G401.6 (cell line): ENCODE data around the gene ZBTB17.
"Not testable (repeated sequence)": the region's sequence is repeated elsewhere in the genome, so short reads cannot be mapped to it uniquely, and the experiment has no call there.

Experiments
- FAIRE-seq: peaks from 2 replicates; lab custom pipeline; 2012; peaks lifted over from hg19 to GRCh38; lab: Jason Lieb, UNC

ZBTB17 gene

GRCh38 chr1:16011936-16012589 lies 36.2 kb upstream of the ZBTB17 start:
- FAIRE-seq = no peak

- no peak for FAIRE-seq
These were observed 34.9 kb upstream of the ZBTB17 start for GRCh38 chr1:16010837-16011236.

DNA sequence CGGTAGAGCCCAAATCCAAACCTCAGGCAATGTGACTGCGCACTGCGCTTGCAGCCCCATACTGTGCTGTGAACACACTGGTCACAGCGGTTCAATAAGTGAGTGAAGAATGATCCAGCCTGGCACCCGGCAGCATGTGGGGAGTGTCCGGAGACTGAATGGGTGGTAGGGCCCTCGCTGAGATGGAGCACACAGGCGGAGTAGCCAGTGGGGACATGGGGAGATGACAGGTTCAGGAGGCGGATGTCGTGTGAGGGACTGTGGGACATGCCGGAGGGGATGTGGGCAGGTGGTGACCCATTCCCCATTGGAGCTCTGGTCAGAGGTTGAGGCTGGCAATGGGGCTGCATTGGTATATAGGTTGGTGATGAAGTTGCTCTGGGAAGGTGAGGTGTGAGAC lies 33.8 kb upstream of the ZBTB17 start:
- FAIRE-seq = no peak

DNA sequence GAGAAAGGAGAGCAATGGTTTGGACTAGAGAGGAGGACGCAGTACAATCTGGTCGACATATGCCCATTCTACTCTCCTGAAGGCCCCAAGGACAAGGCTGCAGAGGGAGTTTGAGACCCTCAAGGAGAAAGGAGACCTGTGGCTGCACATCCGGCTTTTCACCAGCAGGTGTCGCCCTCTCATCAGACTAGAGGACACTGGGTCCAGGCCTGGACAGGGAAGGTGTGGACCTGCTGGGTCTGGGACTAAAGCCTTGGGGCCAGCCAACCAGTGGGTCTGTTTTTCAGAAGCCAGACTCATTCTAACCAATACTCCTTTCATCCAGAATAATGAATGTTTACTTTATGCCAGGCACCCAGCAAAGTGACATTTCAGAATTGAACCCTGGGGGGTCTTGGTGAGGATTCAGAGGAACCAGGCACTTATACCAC lies 33.1 kb upstream of the ZBTB17 start:
- FAIRE-seq = peak; percentile 87

GRCh38 chr1:16007671-16008341 lies 31.9 kb upstream of the ZBTB17 start:
- FAIRE-seq = no peak

- no peak for FAIRE-seq
These were observed 30.9 kb upstream of the ZBTB17 start for GRCh38 chr1:16006552-16007485.

- no peak for FAIRE-seq
These were observed 30.1 kb upstream of the ZBTB17 start for GRCh38 chr1:16006010-16006409.

DNA sequence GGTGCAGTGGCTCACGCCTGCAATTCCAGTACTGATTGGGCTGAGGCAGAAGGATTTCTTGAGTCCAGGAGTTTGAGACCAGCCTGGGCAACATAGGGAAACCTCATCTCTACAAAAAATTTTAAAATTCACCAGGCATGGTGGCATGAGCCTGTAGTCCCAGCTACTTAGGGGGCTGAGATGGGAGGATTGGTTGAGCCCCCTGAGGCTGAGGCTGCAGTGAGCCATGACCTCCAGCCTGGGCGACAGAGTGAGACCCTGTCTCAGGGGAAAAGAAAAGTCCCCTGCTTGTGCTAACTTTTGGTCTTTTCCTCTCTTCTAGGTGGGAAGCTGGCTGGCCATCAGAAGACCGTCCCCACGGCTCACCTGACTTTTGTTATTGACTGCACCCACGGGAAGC lies 29.7 kb upstream of the ZBTB17 start:
- no peak for FAIRE-seq

DNA sequence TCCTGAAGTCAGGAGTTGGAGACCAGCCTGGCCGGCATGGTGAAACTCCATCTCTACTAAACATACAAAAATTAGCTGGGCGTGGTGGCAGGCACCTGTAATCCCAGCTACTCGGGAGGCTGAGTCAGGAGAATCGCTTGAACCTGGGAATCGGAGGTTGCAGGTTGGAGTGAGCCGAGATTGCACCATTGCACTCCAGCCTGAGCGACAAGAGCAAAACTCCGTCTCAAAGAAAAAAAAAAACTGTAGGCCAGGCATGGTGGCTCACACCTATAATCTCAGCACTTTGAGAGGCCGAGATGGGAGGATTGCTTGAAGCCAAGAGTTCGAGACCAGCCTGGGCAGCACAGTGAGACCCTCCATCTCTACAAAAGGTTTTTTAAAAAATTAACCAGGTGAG lies 25.4 kb upstream of the ZBTB17 start:
- not testable (repeated sequence) for FAIRE-seq

DNA sequence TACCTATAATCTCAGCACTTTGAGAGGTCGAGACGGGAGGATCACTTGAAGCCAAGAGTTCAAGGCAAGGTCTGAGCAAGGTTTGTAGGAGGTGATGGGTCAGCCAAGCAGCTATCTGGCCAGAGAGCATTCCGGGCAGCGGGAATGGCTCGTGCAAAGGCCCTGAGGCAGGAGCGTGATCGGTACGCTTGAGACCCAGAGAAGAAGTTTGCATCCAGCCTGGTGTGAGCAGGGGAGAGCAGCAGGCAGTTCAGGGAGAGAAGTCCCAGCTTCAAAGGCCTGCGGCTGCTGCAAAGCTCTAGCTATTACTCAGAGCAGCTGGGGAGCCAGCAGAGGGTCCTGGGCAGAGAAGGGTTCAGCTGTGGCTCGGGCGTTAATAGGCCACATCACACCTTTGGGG lies 23.0 kb upstream of the ZBTB17 start:
- no peak for FAIRE-seq

DNA sequence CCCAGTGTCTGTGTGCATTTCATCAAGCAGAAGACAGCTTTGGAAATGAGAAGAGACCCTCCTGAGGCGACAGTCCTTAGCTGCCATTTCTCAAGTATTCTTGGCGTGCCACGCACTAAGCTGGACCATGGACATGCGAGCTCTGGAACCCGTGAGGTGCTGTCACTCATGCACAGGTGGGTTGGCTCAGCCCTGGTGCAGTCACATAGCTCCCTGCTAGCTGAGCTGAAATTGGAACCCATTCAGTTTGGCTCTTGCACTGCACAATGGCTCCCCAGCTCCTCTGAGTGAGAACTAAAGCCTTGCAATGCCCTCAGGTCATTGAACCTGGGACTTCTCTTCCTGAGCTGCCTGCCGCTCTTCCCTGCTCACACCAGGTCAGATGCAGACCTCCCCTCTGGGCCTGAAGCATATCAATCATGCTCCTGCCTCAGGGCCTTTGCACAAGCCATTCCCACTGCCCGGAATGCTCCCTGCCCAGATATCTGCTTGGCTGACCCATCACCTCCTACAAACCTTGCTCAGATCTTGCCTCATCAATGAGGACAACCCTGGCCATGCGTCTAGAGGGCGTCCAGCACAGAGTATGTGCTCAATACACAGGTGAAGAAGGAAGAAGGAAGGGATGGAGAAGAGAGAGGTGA lies 21.9 kb upstream of the ZBTB17 start:
- FAIRE-seq = no peak

GRCh38 chr1:15997076-15997585 lies 21.2 kb upstream of the ZBTB17 start:
- FAIRE-seq = no peak

DNA sequence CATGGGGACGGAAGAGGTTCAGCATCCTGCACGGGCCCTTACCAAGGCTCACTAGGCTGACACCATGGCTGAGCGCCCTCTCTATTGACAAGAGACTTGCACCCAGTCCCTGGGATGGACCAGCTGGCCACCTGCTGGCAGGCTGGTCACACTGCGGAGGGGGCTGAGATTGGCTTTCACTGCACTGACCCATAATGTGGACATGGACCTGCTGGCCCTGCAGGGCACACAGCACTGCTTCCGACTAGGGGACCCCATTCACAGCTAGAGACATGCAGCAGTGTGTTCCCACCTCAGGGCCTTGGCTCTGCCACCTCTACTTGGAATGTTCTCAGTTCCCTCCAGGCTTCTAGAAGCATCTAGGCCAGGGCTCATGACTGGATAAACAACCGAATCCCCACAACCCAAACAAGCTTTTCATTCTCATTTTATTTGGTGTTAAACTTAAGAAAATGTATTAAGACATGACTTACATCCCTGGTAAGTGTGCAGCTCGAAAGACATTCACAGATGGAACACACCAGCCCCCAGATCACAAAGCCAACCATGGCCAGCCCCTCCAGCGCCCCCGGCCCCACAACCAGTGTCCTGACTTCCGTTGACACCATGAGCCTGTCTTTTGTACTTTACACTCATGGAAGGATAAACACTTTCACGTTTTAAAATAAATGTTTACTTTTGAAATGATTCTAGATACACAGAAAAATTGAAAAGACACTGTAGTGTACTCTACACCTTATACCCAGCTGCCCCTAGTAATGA lies 18.9 kb upstream of the ZBTB17 start:
- FAIRE-seq = no peak

- no peak for FAIRE-seq
These were observed 18.2 kb upstream of the ZBTB17 start for GRCh38 chr1:15994081-15994480.

- no peak for FAIRE-seq
These were observed 17.8 kb upstream of the ZBTB17 start for GRCh38 chr1:15993666-15994065.

DNA sequence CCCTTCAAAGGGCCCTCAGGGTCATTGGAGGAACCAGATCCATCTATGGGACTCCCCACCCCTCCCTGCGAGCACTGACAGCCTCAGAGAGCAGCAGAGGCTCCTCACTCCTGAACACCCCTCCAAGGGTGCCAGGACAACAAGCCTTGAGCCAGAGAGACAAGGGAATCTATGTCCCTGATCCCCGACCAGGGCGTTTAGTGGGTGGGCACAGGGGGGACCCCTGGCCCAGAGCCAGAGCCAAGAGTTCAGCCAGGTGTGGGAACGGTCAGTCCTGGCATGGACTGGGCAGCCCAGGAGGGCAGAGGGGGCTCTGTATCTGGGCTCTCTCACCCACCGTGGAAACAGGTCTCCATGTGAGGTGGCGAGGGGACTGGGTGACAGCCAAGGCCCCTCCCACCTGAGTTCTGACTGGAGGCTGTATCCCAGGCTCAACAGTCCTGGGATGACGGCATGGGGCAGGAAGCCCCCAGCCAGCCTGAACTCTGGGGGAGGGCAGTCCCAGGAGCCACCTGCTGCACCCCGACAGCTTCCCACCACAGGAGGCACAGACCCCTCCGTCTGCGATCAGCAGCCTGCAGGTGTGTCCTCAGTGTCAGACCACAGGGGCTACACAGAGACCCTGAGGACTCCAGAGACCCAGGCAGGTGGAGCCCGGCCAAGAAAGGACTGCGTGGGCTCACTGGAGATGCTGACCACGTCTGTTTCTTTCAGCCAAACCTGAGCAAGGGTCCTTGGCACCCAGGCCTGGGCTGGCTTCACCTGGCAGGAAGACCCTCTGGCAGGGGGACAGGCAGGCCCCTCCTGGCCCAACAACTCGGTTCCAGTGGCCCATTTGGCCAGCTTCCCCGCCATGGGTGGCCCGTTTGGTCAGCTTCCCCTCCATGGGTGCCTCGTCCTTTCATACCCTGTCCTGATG lies 16.9 kb upstream of the ZBTB17 start:
- no peak for FAIRE-seq

GRCh38 chr1:15992187-15992553 lies 16.3 kb upstream of the ZBTB17 start:
- FAIRE-seq = no peak

GRCh38 chr1:15991427-15992186 lies 15.7 kb upstream of the ZBTB17 start:
- no peak for FAIRE-seq

DNA sequence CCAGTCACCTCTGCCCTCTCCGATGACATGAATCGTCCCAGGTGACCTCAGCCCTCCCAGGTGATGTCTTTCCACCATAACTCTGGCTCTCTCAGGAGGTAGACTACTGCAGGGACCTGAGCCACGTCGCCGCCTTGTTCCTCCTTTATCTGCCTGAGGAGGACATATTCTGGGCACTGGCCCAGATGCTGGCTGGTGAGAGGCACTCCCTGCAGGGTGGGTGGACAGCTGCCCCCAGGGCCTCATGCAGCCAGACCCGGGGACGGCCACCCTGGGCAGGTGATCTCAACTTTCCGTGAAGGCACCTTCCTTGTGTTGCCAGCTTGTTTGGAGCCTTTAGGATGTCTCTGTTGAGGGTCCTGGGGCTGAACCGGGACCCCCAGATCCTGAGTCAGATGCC lies 13.9 kb upstream of the ZBTB17 start:
- FAIRE-seq = no peak
